ENCODE results near the gene PTRH1.
"Not testable (repeated sequence)": the region's sequence is repeated elsewhere in the genome, so short reads cannot be mapped to it uniquely, and the experiment has no call there.

The PTRH1 gene

DNA sequence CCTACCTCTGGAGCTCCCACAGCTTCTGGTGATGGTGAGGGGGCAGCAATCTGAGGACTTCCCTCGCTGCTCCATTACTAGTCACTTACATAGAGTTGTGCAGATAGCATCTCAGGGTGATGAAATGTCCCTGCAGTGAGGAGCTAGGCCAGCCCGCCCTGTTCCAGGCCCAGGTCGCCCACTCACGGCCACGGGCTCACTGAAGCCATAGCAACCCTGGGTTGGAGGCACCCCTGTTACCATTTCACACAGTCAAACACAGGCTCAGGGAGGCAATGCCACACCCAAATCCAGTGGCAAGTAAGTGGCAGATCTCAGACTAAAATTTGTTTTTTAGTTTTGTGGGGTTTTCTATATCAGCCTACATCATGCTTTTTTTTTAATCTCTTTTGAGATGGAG lies 43.4 kb upstream of the PTRH1 start:
- TF ChIP-seq CTCF (IDR thresholded peaks at IDR 0.05; ENCODE audit: low read depth, low read length), result no peak
- DNase-seq, result no peak
- Histone ChIP-seq H3K27me3 (no peaks in the 10 kb centered on the region), H3K9me3 (no peaks in the 10 kb centered on the region), H3K36me3 (no peaks in the 10 kb centered on the region), H3K4me3 (ENCODE audit: low read depth, low read length) (no peak overlapping the region), H3K4me1 (peaks cover 15% of the 10 kb centered on the region)

DNA sequence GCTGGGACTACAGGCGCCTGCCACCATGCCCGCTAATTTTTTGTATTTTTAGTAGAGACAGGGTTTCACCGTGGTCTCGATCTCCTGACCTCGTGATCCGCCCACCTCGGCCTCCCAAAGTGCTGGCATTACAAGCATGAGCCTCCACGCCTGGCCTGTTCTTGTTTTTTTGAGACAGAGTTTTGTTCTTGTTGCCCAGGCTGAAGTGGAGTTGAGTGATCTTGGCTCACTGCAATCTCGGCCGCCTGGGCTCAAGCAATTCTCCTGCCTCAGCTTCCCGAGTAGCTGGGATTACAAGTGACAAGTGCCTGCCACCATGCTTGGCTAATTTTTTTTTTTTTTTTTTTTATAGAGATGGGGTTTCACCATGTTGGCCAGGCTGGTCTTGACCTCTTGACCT lies 41.3 kb upstream of the PTRH1 start:
- H3K9me3 ChIP-seq; DNase-seq; H3K27me3 ChIP-seq; H3K36me3 ChIP-seq; H3K4me1 ChIP-seq; H3K4me3 ChIP-seq (ENCODE audit: low read depth, low read length): not testable (repeated sequence)

- H3K36me3 ChIP-seq, result no peaks in the 10 kb centered on the region
- no peak for TF ChIP-seq CTCF (IDR thresholded peaks at IDR 0.05; ENCODE audit: low read depth, low read length)
- no peaks in the 10 kb centered on the region for H3K27me3 ChIP-seq
- H3K4me1 ChIP-seq, result peaks cover 5% of the 10 kb centered on the region
- no peaks in the 10 kb centered on the region for H3K9me3 ChIP-seq
- DNase-seq, result no peak
- H3K4me3 ChIP-seq (ENCODE audit: low read depth, low read length), result no peak overlapping the region
These were observed 40.8 kb upstream of the PTRH1 start for GRCh38 chr9:127756233-127756632.

DNA sequence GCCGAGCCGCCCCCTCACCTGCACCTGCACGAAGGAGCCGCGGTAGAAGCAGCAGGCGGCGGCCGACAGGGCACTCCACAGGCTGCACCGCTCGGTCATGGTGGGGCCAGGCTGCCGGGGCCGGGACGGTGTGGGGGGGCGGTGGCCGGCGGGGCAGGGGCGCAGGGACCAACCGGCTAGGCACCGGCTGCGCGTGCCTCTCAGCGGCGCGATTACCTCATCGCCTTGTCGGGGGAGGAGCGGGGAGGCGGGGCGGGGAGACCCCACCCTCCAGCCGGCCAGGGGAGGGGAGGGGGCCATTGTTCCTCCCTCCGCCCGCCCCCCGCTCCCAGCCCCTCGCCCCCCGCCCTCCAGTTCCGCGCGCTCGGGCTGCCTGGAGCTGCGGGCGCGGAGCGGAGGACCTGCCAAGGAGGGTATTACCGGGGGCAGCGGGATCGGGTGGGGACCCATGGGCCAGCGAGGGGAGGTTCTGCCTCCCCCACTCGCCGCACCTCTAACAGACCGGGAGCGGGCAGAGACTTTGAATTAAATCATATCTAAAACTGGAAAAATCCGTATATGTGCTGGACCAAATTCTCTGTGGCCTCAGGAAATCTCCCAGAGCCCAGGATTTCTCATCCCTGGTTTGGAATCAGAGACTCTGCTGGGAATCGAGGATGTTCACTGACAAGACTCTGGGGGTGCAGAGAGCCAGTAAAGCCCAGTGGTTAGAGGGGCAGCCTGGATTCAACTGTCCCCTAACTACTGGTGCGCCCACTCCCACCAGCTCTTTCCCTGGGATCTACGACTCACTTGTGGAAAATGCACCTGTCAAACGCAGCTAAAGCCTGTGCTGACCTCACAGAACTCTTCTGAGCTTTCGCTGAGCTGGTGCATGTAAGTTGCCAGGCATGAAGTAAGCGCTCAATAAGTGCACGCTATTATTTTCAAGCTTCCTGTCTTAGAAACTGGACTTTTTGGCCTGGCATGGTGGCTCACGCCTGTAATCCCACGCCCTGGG lies 39.9 kb upstream of the PTRH1 start:
- Histone ChIP-seq H3K27me3 (no peaks in the 10 kb centered on the region), H3K4me1 (peaks cover 5% of the 10 kb centered on the region), H3K36me3 (peaks cover 8% of the 10 kb centered on the region), H3K4me3 (ENCODE audit: low read depth, low read length) (peak overlapping the region; percentile 76), H3K9me3 (no peaks in the 10 kb centered on the region)
- TF ChIP-seq CTCF (IDR thresholded peaks at IDR 0.05; ENCODE audit: low read depth, low read length), result no peak
- DNase-seq, result peak; percentile 81

DNA sequence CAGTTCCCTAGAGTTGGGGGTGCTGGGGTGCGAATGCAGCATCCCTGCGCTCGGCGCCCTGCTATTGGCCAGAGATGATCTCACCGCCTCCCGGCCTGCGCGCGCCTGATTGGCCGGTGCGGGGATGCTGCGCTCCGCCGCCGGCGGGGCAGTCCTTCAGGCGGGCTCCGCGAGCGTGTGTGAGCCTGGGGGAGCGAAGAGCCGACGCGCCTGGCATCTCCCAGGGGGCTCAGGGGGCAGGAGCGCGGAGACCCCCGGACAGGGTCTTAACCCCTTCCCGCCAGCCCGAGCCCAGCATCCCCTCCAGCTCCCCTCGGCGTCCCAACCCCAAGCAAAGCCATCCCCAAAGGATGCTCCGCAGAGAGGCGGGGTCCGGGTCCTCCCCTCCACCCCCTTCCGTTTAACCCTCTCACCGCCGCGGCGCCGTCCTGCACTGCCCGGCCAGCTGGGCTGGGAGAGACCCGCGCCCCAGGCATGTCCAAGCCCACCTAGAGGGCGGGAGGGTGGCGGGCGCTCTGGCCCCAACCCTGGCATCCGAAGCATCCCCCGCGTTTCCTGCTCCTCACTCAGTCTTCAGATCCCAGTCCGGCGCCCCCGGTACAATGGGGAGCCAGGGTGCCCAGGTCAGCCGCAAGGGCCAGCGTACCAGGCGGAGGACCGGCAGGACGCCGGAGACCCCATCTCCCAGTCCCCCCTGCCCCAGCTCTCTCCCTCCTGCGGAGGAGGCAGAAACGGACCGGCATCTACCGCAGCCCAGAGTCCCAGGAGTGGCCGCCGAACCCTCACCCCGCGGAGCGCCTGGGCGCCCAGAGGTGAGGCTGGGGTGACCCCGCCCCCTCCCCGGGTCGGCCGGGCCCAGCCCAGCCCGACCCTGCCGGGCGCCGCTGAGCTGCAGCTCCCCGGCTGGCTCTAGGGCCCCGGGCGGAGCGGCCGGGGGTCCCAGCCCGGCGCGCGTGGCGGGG lies 38.9 kb upstream of the PTRH1 start:
- Histone ChIP-seq H3K9me3 (no peaks in the 10 kb centered on the region), H3K4me3 (ENCODE audit: low read depth, low read length) (peak overlapping the region; percentile 76), H3K27me3 (no peaks in the 10 kb centered on the region)

More for the DNA sequence above, 38.9 kb upstream of the PTRH1 start:
- peak; percentile 86 for DNase-seq
- peaks cover 5% of the 10 kb centered on the region for H3K4me1 ChIP-seq
- TF ChIP-seq CTCF (IDR thresholded peaks at IDR 0.05; ENCODE audit: low read depth, low read length), result no peak
- H3K36me3 ChIP-seq, result peaks cover 11% of the 10 kb centered on the region
